A673 (cell line): Measurements from ENCODE around the gene TAF6L. TPM values are rescaled to one million over a fixed set of nuclear protein-coding genes. Genes with fewer than 3 reads are reported as not detected.

Experiments used
- BruUV-seq: library from RNA; stranded (reverse); fragments of 400-500 nt; replicated peaks from 2 replicates; lab custom pipeline; 2021; lab: Mats Ljungman, UMichigan
- CTCF ChIA-PET: fragments of 300-600 bp; sonication (Branson Sonifier 250); formaldehyde crosslinking; loops from one replicate; lab custom pipeline; 2022; ENCODE audit warnings: antibody characterized with exemption; lab: Charles Lee
- POLR2A ChIA-PET: fragments of 300-600 bp; sonication (Branson Sonifier 250); formaldehyde crosslinking; loops from one replicate; lab custom pipeline; 2022; ENCODE audit warnings: antibody characterized with exemption; ENCODE audit not compliant: low non-redundant PET; lab: Charles Lee
- DNase-seq: peaks from one replicate; pipeline ENCODE4 v3.0.0-alpha.2; 2015; ENCODE audit warnings: low spot score
- H3K27ac ChIP-seq: fragments of 200-600 bp; sonication (generic); 2 replicates; pipeline ENCODE4 v1.5.1; 2016; ENCODE audit warnings: mixed run types, low read depth, mild to moderate bottlenecking, mixed read lengths, antibody characterized with exemption, low read length; ENCODE audit not compliant: poor library complexity, severe bottlenecking
- H3K27me3 ChIP-seq: fragments of 200-600 bp; sonication (generic); replicated peaks from 2 replicates; pipeline ENCODE4 v1.6.1; 2017; ENCODE audit warnings: mixed run types, low read depth, mild to moderate bottlenecking, mixed read lengths, antibody characterized with exemption, low read length; ENCODE audit not compliant: insufficient read depth, poor library complexity
- H3K36me3 ChIP-seq: fragments of 200-600 bp; sonication (generic); 2 replicates; pipeline ENCODE4 v1.6.1; 2016; ENCODE audit warnings: mixed run types, mild to moderate bottlenecking, mixed read lengths, antibody characterized with exemption, low read length; ENCODE audit not compliant: insufficient read depth, poor library complexity, severe bottlenecking
- H3K4me1 ChIP-seq: fragments of 200-600 bp; sonication (generic); 2 replicates; pipeline ENCODE4 v1.6.1; 2017; ENCODE audit warnings: mixed run types, mild to moderate bottlenecking, mixed read lengths, antibody characterized with exemption, low read length; ENCODE audit not compliant: insufficient read depth, poor library complexity, severe bottlenecking
- H3K4me3 ChIP-seq: fragments of 200-600 bp; sonication (generic); 2 replicates; pipeline ENCODE4 v1.5.1; 2016; ENCODE audit warnings: low read depth, mixed run types, mild to moderate bottlenecking, mixed read lengths, low read length; ENCODE audit not compliant: poor library complexity, severe bottlenecking
- H3K9me3 ChIP-seq: fragments of 200-600 bp; sonication (generic); 2 replicates; pipeline ENCODE4 v1.6.1; 2016; ENCODE audit warnings: mixed run types, low read depth, mild to moderate bottlenecking, mixed read lengths, antibody characterized with exemption, low read length; ENCODE audit not compliant: poor library complexity, severe bottlenecking
- CTCF ChIP-seq: fragments of 300-800, 200-600 bp; sonication (generic); conservative IDR thresholded peaks from 2 replicates; pipeline ENCODE4 v1.5.1; 2017; ENCODE audit warnings: low read depth, mild to moderate bottlenecking, antibody characterized with exemption, low read length, moderate library complexity, mixed read lengths
- EZH2 ChIP-seq: fragments of 200-600 bp; sonication (generic); IDR thresholded peaks from 2 replicates; pipeline ENCODE4 v1.6.1; 2017; ENCODE audit warnings: borderline replicate concordance, low read depth, mild to moderate bottlenecking, mixed read lengths, antibody characterized with exemption, low read length; ENCODE audit not compliant: poor library complexity, severe bottlenecking
- intact Hi-C: fragments of 100-400 bp; cut with micrococcal nuclease; formaldehyde crosslinking; loops from one replicate; pipeline ENCODE4 v1.10.0; 2022; ENCODE audit not compliant: unreplicated experiment
- total RNA-seq: library from RNA; stranded (reverse); gene quantifications from 2 replicates; pipeline ENCODE4 v1.2.3, GENCODE V29; 2021

Gene TAF6L
- total RNA-seq, 1 experiment from 2014 or later: 70.9 TPM

- Histone ChIP-seq H3K9me3 (no peaks in the 10 kb centered on the region), H3K4me3 (peak overlapping the region; percentile 70), H3K4me1 (peaks cover 21% of the 10 kb centered on the region), H3K36me3 (peaks cover 16% of the 10 kb centered on the region), H3K27me3 (no peaks in the 10 kb centered on the region), H3K27ac (peak overlapping the region; percentile 89)
- CTCF ChIA-PET: interaction anchor here (0.6 to 1.4 kb wide), 4 partner anchors 16 to 113 kb away, joined by 3 to 9 read pairs (median 4); partner anchors contain the start of genes STX5 and ZBTB3
- intact Hi-C loops: loop anchor here (5.0 kb wide), 1 partner anchor 43 kb away; the partner anchor contains the start of genes HNRNPUL2 and TTC9C
- TF ChIP-seq CTCF (no peak), EZH2 (no peak)
- DNase-seq: no peak
- POLR2A ChIA-PET: interaction anchor here (0.7 to 1.2 kb wide), 3 partner anchors 9 to 228 kb away, joined by 3 to 7 read pairs (median 4); partner anchors contain the start of gene POLR2G
- TSS peak; percentile 97 for BruUV-seq
Observed at GRCh38 chr11:62770778-62771143, 435 bp upstream of the TAF6L start.

GRCh38 chr11:62774407-62774806, 3.2 kb downstream of the TAF6L start:
- peaks cover 21% of the 10 kb centered on the region for H3K4me1 ChIP-seq
- intact Hi-C loops: loop anchor here (5.0 kb wide), 1 partner anchor 47 kb away; the partner anchor contains the start of genes HNRNPUL2 and TTC9C
- TF ChIP-seq CTCF (no peak), EZH2 (no peak)
- BruUV-seq: no TSS peak
- ChIA-PET CTCF (interaction anchor here (0.7 kb wide), 1 partner anchor 69 kb away, joined by 7 read pairs; no protein-coding TSS in a partner anchor), POLR2A (no interaction called here)
- peaks cover 36% of the 10 kb centered on the region for H3K36me3 ChIP-seq
- H3K27me3 ChIP-seq: no peaks in the 10 kb centered on the region
- no peak overlapping the region for H3K4me3 ChIP-seq
- no peak for DNase-seq
- H3K27ac ChIP-seq: no peak overlapping the region
- no peaks in the 10 kb centered on the region for H3K9me3 ChIP-seq

- no peak for TF ChIP-seq EZH2
- H3K4me3 ChIP-seq: no peak overlapping the region
- POLR2A ChIA-PET: interaction anchor here (0.6 kb wide), 1 partner anchor 41 kb away, joined by 3 read pairs; no protein-coding TSS in a partner anchor
- no peaks in the 10 kb centered on the region for H3K27me3 ChIP-seq
- H3K27ac ChIP-seq: no peak overlapping the region
- BruUV-seq: no TSS peak
- DNase-seq: no peak
- H3K4me1 ChIP-seq: peaks cover 9% of the 10 kb centered on the region
- intact Hi-C loops: no loop called here
- H3K9me3 ChIP-seq: no peaks in the 10 kb centered on the region
- CTCF ChIA-PET: no interaction called here
- peaks cover 44% of the 10 kb centered on the region for H3K36me3 ChIP-seq
Observed at GRCh38 chr11:62775646-62776045, 4.5 kb downstream of the TAF6L start.

GRCh38 chr11:62777389-62777788, 6.2 kb downstream of the TAF6L start:
- no peaks in the 10 kb centered on the region for H3K9me3 ChIP-seq
- DNase-seq: no peak
- CTCF ChIA-PET: no interaction called here
- intact Hi-C loops: no loop called here
- POLR2A ChIA-PET: interaction anchor here (0.5 kb wide), 1 partner anchor 124 kb away, joined by 9 read pairs; no protein-coding TSS in a partner anchor
- TF ChIP-seq EZH2 (no peak), CTCF (no peak)
- H3K27me3 ChIP-seq: no peaks in the 10 kb centered on the region
- peaks cover under 1% of the 10 kb centered on the region for H3K4me1 ChIP-seq
- H3K27ac ChIP-seq: peak overlapping the region; percentile 16
- H3K4me3 ChIP-seq: no peak overlapping the region
- peaks cover 53% of the 10 kb centered on the region for H3K36me3 ChIP-seq
- no TSS peak for BruUV-seq
